Neural cell (in vitro differentiated cells): Measurements from ENCODE around the gene KCTD11. TPM values are rescaled to one million over a fixed set of nuclear protein-coding genes. Genes with fewer than 3 reads are reported as not detected.

Experiments
- H2AFZ ChIP-seq: fragments of 200-600, 300-800 bp; sonication (generic), shearing (Covaris generic); 2 replicates; pipeline ENCODE4 v1.6.0; 2014; ENCODE audit warnings: low read depth, mild to moderate bottlenecking, antibody characterized with exemption, low read length, moderate library complexity
- H3F3A ChIP-seq: fragments of 200-600 bp; shearing (Covaris generic); 2 replicates; pipeline ENCODE4 v1.6.1; 2016; ENCODE audit warnings: mild to moderate bottlenecking, moderate library complexity, mixed read lengths, antibody characterized with exemption, low read length; ENCODE audit not compliant: insufficient read depth, poor library complexity, severe bottlenecking
- H3K27ac ChIP-seq: fragments of 200-600, 300-800 bp; sonication (generic), shearing (Covaris generic); 2 replicates; pipeline ENCODE4 v1.5.1; 2014; ENCODE audit warnings: mild to moderate bottlenecking, low read length, moderate library complexity
- H3K27me3 ChIP-seq: fragments of 300-800, 200-600 bp; sonication (generic), shearing (Covaris generic); 2 replicates; pipeline ENCODE4 v1.6.0; 2014; ENCODE audit warnings: mild to moderate bottlenecking, low read depth, low read length, moderate library complexity; ENCODE audit not compliant: insufficient read depth
- H3K36me3 ChIP-seq: fragments of 300-800, 200-600 bp; sonication (generic), shearing (Covaris generic); 2 replicates; pipeline ENCODE4 v1.5.1; 2014; ENCODE audit warnings: mild to moderate bottlenecking, antibody characterized with exemption, low read length, moderate library complexity; ENCODE audit not compliant: insufficient read depth
- H3K4me2 ChIP-seq: fragments of 300-800, 200-600 bp; sonication (generic), shearing (Covaris generic); 2 replicates; pipeline ENCODE4 v1.6.0; 2014; ENCODE audit warnings: mild to moderate bottlenecking, low read length
- H3K4me3 ChIP-seq: fragments of 300-800, 200-600 bp; sonication (generic), shearing (Covaris generic); 2 replicates; pipeline ENCODE4 v1.5.1; 2014; ENCODE audit warnings: mild to moderate bottlenecking, low read length, moderate library complexity
- H3K79me2 ChIP-seq: fragments of 200-600 bp; shearing (Covaris generic); replicated peaks from 2 replicates; pipeline ENCODE4 v1.6.0; 2014; ENCODE audit warnings: mild to moderate bottlenecking, low read length, moderate library complexity; ENCODE audit not compliant: insufficient read depth
- H3K9ac ChIP-seq: fragments of 300-800, 200-600 bp; sonication (generic), shearing (Covaris generic); 2 replicates; pipeline ENCODE4 v1.6.1; 2016; ENCODE audit warnings: mild to moderate bottlenecking, low read length, mixed read lengths
- H3K9me2 ChIP-seq: fragments of 200-600 bp; shearing (Covaris generic); 2 replicates; pipeline ENCODE4 v1.6.1; 2016; ENCODE audit warnings: mild to moderate bottlenecking, low read length, mixed read lengths; ENCODE audit not compliant: insufficient read depth
- H3K9me3 ChIP-seq: fragments of 200-600, 300-800 bp; sonication (generic), shearing (Covaris generic); 2 replicates; pipeline ENCODE4 v1.6.1; 2016; ENCODE audit warnings: mild to moderate bottlenecking, mixed run types, low read length, moderate library complexity, mixed read lengths
- H4K20me1 ChIP-seq: fragments of 200-600 bp; shearing (Covaris generic); 2 replicates; pipeline ENCODE4 v1.6.1; 2016; ENCODE audit warnings: mild to moderate bottlenecking, mixed run types; ENCODE audit not compliant: insufficient read depth
- EP300 ChIP-seq: fragments of 450-650 bp; conservative IDR thresholded peaks from 2 replicates; pipeline ENCODE4 v1.6.1; 2014; ENCODE audit warnings: antibody characterized with exemption, mild to moderate bottlenecking, moderate library complexity; ENCODE audit not compliant: poor library complexity, severe bottlenecking
- EZH2 ChIP-seq: fragments of 200-600, 300-800 bp; shearing (Covaris generic), sonication (generic); IDR thresholded peaks from 2 replicates; pipeline ENCODE4 v1.6.1; 2014; ENCODE audit warnings: antibody characterized with exemption, low read length, borderline replicate concordance, mild to moderate bottlenecking; ENCODE audit not compliant: insufficient read depth, poor library complexity, severe bottlenecking
- MXI1 ChIP-seq: fragments of 450-650 bp; conservative IDR thresholded peaks from 2 replicates; pipeline ENCODE4 v1.6.1; 2014; ENCODE audit warnings: antibody characterized with exemption, mild to moderate bottlenecking; ENCODE audit not compliant: poor library complexity, severe bottlenecking
- POLR2AphosphoS5 ChIP-seq: IDR thresholded peaks from 2 replicates; pipeline ENCODE4 v1.6.1; 2012
- RAD21 ChIP-seq: fragments of 450-650 bp; conservative IDR thresholded peaks from 2 replicates; pipeline ENCODE4 v1.6.1; 2014; ENCODE audit warnings: antibody characterized with exemption, mild to moderate bottlenecking, moderate library complexity
- SMC3 ChIP-seq: fragments of 450-650 bp; conservative IDR thresholded peaks from 2 replicates; pipeline ENCODE4 v1.6.1; 2014; ENCODE audit warnings: antibody characterized with exemption, mild to moderate bottlenecking, moderate library complexity; ENCODE audit not compliant: poor library complexity
- TAF1 ChIP-seq: IDR thresholded peaks from 2 replicates; pipeline ENCODE4 v1.6.1; 2012; ENCODE audit warnings: low read depth
- polyA plus RNA-seq: library from polyadenylated mRNA; depleted of rRNA; stranded (reverse); fragments of >200 nt; gene quantifications from 2 replicates; pipeline ENCODE4 v1.2.3, GENCODE V29; 2014
- TF ChIP-seq, protein P1 (sequence below): fragments of 450-650 bp; IDR thresholded peaks from 2 replicates; pipeline ENCODE4 v1.5.1; 2014; ENCODE audit warnings: antibody characterized with exemption, mild to moderate bottlenecking, moderate library complexity; ENCODE audit not compliant: poor library complexity, severe bottlenecking
- TF ChIP-seq, protein P2 (sequence below): IDR thresholded peaks from 2 replicates; pipeline ENCODE4 v1.6.1; 2012; ENCODE audit warnings: borderline replicate concordance

The KCTD11 gene
- polyA plus RNA-seq, 1 donor from 2014 or later: 2.8 TPM

DNA sequence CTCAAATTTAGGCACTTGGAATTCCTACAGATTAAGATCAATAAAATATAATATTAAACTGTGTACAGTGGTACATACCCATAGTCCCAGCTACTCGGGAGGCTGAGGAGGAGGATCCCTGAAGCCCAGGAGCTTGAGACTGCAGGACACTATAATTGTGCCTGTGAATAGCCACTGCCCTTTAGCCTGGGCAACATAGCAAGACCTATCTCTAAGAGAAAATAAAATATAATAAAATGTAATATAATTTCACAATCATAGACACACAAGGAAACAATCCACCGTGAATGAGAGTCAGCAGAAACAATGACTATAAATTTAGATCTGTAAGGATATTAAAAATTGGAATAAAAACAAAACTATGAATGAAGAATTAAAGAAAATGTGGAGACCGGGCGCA lies 18.9 kb downstream of the KCTD11 start:
- H3K79me2 ChIP-seq: no peaks in the 10 kb centered on the region
- no peaks in the 10 kb centered on the region for H4K20me1 ChIP-seq
- no peak overlapping the region for H3K4me2 ChIP-seq
- TF ChIP-seq TAF1 (no peak), POLR2AphosphoS5 (no peak), MXI1 (no peak), EP300 (no peak), EZH2 (no peak), RAD21 (no peak), SMC3 (no peak)
- TF ChIP-seq, protein P1, sequence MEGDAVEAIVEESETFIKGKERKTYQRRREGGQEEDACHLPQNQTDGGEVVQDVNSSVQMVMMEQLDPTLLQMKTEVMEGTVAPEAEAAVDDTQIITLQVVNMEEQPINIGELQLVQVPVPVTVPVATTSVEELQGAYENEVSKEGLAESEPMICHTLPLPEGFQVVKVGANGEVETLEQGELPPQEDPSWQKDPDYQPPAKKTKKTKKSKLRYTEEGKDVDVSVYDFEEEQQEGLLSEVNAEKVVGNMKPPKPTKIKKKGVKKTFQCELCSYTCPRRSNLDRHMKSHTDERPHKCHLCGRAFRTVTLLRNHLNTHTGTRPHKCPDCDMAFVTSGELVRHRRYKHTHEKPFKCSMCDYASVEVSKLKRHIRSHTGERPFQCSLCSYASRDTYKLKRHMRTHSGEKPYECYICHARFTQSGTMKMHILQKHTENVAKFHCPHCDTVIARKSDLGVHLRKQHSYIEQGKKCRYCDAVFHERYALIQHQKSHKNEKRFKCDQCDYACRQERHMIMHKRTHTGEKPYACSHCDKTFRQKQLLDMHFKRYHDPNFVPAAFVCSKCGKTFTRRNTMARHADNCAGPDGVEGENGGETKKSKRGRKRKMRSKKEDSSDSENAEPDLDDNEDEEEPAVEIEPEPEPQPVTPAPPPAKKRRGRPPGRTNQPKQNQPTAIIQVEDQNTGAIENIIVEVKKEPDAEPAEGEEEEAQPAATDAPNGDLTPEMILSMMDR: no peak
- TF ChIP-seq, protein P2, sequence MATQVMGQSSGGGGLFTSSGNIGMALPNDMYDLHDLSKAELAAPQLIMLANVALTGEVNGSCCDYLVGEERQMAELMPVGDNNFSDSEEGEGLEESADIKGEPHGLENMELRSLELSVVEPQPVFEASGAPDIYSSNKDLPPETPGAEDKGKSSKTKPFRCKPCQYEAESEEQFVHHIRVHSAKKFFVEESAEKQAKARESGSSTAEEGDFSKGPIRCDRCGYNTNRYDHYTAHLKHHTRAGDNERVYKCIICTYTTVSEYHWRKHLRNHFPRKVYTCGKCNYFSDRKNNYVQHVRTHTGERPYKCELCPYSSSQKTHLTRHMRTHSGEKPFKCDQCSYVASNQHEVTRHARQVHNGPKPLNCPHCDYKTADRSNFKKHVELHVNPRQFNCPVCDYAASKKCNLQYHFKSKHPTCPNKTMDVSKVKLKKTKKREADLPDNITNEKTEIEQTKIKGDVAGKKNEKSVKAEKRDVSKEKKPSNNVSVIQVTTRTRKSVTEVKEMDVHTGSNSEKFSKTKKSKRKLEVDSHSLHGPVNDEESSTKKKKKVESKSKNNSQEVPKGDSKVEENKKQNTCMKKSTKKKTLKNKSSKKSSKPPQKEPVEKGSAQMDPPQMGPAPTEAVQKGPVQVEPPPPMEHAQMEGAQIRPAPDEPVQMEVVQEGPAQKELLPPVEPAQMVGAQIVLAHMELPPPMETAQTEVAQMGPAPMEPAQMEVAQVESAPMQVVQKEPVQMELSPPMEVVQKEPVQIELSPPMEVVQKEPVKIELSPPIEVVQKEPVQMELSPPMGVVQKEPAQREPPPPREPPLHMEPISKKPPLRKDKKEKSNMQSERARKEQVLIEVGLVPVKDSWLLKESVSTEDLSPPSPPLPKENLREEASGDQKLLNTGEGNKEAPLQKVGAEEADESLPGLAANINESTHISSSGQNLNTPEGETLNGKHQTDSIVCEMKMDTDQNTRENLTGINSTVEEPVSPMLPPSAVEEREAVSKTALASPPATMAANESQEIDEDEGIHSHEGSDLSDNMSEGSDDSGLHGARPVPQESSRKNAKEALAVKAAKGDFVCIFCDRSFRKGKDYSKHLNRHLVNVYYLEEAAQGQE: no peak
- H3K27ac ChIP-seq: no peak overlapping the region
- H3K27me3 ChIP-seq: no peaks in the 10 kb centered on the region
- H2AFZ ChIP-seq: no peak overlapping the region
- no peaks in the 10 kb centered on the region for H3K9me3 ChIP-seq
- H3K36me3 ChIP-seq: no peaks in the 10 kb centered on the region
- H3F3A ChIP-seq: no peaks in the 10 kb centered on the region
- no peak overlapping the region for H3K4me3 ChIP-seq
- no peaks in the 10 kb centered on the region for H3K9me2 ChIP-seq
- H3K9ac ChIP-seq: no peak overlapping the region

DNA sequence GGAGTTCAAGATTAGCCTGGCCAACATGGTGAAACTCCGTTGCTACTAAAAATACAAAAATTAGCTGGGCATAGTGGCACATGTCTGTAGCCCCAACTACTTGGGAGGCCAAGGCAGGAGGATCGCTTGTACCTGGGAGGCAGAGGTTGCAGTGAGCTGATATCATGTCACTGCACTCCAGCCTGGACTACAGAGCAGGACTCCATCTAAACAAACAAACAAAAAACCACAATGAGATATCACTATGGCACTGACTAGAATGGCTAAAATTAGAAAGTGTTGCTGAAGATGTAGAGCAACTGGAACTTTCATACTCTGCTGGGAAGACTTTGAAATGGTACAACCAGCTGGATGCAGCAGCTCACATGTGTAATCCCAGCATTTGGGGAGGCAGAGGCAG lies 22.4 kb downstream of the KCTD11 start:
- Histone ChIP-seq H3K4me2 (no peak overlapping the region), H2AFZ (no peak overlapping the region), H3K4me3 (no peak overlapping the region), H3K27ac (no peak overlapping the region), H3K36me3 (no peaks in the 10 kb centered on the region), H3K9ac (no peak overlapping the region), H3K9me3 (peaks cover 4% of the 10 kb centered on the region), H3F3A (no peaks in the 10 kb centered on the region), H3K79me2 (no peaks in the 10 kb centered on the region), H3K9me2 (no peaks in the 10 kb centered on the region), H4K20me1 (no peaks in the 10 kb centered on the region), H3K27me3 (no peaks in the 10 kb centered on the region)
- TF ChIP-seq, protein P2: no peak
- TF ChIP-seq EZH2 (no peak), TAF1 (no peak), MXI1 (no peak), POLR2AphosphoS5 (no peak), EP300 (no peak), SMC3 (no peak), RAD21 (no peak)
- TF ChIP-seq, protein P1: no peak
